ENCODE measurements around the gene PLXNA4.
A peak's percentile ranks its signal among the peaks of the same experiment; 100 is the strongest.

The PLXNA4 gene

GRCh38 chr7:132560825-132561529 is 15.3 kb downstream of the PLXNA4 start:
- no peak for DNase-seq

GRCh38 chr7:132560105-132560504 is 16.2 kb downstream of the PLXNA4 start:
- DNase-seq = no peak

GRCh38 chr7:132558815-132559214 is 17.5 kb downstream of the PLXNA4 start:
- no peak for DNase-seq

DNA sequence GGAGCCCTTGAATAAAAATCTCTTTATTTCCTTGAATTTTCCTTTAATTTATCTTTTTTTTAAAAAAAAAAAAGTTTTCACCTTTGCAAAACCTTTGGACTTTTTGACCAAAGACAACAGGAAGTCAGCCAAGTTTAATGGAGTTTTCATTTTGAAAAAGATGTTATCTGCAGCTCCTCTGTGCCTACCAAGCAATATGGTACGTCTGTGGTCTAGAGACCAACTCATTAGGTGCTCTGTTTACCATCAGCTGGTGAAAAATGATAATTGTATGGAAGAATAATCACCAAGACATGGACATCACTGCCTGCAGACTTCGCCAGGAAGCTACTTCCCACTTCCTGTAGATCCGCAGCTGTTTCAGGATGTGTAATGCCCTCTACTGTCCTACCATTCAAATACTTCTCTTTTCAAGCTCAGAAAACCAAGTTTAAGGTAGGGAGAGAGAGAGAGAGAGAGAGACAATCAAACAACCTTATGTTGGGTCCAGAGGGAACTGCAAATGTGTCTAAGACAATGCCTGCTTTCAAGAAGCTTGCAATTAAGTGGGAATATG is 18.7 kb downstream of the PLXNA4 start:
- DNase-seq = peak; percentile 8

DNA sequence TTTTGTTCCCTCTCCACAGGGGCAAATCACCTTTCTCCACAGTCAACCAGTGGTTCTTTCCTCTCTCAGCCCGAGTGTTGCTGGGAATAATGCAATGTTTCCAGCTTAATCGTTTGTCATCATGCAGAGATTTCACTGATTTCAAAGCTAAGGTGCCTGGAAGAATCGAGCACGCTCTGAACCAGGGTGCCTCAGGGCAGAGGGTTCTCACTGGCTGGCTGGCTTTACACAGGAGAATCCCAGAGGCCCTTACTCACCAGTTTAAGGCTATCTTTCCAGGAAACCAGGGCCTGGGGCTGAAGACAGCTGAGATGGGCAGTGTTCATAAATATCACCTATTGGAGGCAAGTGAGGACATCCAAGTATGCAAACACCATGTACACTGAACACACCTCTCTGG is 21.8 kb downstream of the PLXNA4 start:
- DNase-seq = no peak

- DNase-seq = no peak
Observed at GRCh38 chr7:132553031-132553430, 23.2 kb downstream of the PLXNA4 start.

- no peak for DNase-seq
Observed at GRCh38 chr7:132551886-132552285, 24.4 kb downstream of the PLXNA4 start.

- DNase-seq = no peak
Observed at GRCh38 chr7:132551439-132551838, 24.8 kb downstream of the PLXNA4 start.

GRCh38 chr7:132548489-132549078 is 27.7 kb downstream of the PLXNA4 start:
- no peak for DNase-seq

- DNase-seq = no peak
Observed at GRCh38 chr7:132547821-132548220, 28.4 kb downstream of the PLXNA4 start.

- DNase-seq = no peak
Observed at GRCh38 chr7:132546366-132547127, 29.7 kb downstream of the PLXNA4 start.

DNA sequence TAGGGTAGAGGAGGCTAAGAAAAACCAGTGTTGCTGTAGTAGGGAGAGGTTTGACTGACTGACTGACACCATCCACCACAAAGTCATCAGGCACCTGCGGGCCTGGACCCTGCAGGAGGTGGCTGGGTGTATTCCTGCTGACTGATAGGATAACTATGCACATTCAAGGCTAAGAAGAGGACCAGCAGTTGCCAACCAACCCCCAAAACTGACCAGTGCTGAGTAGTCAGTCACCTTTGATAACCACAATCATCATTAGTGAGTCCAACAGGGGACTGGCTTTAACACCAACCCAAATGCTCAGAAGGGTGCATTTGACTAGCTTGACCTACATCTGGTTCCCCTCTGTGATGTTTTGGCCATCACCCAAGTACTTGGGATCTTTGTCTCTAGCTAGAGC is 30.5 kb downstream of the PLXNA4 start:
- no peak for DNase-seq

DNA sequence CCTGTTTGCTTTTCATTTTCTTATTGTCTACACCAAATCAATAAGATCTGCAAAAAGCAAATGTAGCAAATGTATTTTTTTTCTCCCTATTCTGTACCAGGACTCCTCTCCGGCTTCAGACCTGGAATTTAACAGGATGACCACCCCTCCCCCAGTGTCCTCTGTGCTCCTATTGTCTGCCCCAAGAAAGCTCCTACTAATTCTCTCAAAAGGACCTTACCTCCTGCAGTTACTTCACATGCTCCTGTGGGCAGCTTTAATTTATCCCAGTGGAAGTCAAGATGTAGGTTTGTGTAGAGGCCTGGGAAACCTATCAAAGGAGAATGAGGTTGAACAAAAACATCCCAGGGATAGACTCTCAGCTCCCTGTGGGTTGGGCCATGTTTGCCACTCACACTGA is 31.3 kb downstream of the PLXNA4 start:
- no peak for DNase-seq

DNA sequence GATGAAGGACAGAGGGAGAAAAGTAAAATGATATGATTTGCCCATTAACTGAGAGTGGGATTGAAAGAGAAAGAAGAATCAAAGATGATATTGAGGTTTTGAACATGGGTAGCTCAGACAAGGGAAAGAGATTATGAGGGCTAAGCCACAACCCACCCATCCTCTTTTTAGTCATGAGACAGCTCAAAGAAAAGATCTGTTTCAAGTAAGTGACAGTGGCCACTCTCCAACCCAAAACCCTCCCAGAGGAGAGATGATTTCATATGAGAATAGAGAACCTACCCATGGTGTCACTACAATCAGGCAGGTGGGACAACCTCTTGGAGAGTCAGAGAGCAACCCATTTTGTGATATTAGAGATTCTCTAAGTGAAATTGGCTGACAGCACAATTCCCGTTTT is 32.2 kb downstream of the PLXNA4 start:
- no peak for DNase-seq

DNA sequence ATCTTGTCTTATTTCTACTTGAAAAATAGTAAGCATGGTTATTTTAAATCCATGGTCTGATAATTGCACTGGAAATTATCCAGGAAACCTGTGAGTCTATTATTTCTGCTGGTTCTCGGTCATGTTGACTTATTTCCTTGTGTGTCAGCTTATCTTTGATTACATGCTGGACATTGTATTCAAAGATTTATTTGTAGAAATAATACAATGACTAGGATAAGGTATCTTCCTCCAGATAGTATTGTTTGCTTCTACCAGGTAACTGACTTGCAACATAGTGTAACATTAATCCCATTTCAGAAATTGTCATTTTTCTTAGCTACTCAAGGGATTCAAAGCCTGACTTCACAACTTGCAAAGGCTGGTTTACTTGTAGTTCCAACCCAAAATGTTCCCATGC is 33.4 kb downstream of the PLXNA4 start:
- DNase-seq = no peak

GRCh38 chr7:132541656-132542055 is 34.6 kb downstream of the PLXNA4 start:
- no peak for DNase-seq

GRCh38 chr7:132537456-132538145 is 38.7 kb downstream of the PLXNA4 start:
- DNase-seq = no peak

DNA sequence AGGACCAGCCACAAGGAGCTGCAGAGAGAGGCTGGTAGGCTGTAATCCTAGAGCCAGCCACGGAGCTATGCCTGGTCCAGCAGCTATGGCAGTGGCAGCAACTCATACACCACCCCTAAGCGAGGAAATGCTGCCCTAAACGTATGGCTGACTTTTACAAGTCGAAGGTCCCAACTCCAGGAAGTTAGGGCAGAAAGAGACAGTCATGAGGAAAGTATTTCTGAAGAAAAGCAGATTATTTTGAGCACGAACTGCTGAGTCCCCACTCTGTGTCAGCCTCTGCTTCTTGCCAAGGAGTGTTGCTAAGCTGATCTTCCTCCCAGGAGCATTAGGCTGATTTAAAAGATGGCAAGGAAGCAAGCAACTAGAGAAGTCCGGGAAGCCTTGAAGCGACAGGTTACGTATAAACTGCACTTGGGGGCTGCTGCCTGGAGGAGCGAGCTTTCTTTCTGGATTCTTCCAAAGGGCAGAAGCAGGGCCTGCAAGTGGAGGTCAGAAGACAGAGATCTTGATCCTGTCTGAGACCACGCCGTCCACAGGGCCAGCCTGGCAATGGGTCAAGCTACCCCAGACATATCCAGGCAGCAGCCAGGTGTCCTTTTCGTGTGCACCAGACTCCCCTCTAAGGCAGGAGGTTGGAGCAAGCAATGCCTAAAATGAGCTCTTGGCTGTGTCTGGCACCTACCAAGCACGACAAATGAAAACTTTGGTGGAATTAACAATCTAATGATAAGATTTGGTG is 39.4 kb downstream of the PLXNA4 start:
- no peak for DNase-seq

DNA sequence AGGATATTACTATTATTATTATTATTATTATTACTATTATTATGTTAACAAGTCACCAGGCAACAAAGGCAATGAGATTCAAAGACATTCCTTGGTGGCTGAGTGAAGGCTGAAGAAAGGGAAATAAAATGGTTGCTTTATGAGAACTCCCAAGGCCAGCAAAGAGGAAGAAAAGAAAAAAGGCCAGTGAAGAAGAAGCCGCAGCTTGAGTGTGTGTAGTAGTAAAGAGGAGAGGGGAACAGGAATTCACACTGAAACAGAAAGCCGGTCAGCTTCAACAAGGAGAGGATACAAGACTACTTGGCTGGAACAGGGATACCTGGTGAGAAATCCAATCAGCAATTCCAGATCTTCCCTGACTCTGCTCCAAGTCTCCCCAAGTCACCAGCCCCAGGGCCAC is 42.4 kb downstream of the PLXNA4 start:
- DNase-seq = no peak

DNA sequence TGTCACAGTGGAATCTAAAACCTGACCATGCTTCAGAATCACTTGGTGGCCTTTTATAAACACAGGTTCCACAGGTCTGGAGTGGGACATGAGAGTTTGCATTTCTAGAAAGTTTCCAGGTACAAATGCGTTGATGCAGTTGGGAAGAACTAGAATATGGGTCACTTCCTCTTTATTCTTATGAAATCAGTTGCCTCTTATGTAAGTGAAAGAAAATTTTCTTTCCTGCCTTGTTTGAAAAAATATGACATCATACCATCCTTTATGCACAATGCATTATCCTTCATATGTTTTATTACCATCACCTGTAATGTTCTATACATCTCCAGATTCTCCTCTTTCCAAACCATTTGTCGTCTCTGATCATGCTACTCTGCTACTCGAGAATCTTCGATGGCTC is 44.0 kb downstream of the PLXNA4 start:
- no peak for DNase-seq

DNA sequence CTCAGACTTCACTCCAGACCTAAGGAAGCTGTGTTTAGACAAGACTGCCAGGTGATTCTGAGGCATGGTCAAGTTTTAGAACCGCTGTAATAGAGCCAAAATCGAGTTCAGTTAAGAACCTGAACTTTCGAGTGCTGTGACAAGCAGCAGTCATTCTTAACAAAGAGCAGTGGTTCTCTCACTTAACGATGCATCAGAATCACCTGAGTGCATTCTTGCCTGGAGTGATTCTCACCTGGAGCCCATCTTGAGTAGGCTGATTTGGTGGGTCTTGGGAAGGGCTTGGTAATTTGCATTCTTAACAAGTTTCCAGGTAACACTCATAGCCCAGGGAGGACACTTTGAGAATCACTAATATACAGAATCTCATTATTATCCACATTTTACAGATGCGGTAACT is 44.7 kb downstream of the PLXNA4 start:
- DNase-seq = no peak

- DNase-seq = no peak
Observed at GRCh38 chr7:132528695-132529094, 47.6 kb downstream of the PLXNA4 start.

Data from NCI-H1092 treated with DMSO at 0.1 percent for 48 hours (cell line).